ENCODE data around the gene HMGB2.

The HMGB2 gene

GRCh38 chr4:173334085-173334890, at the start of gene HMGB2:
Gene HMGB2, minus strand, starts transcription at chr4:173334358. Its CDS starts 709 bp downstream, at chr4:173333649.
- no peak for TF ChIP-seq CTCF (IDR thresholded peaks at IDR 0.05; ENCODE audit: low read depth, low read length)
- DNase-seq (ENCODE audit: extremely low read depth, low read depth): peak; percentile 100

DNA sequence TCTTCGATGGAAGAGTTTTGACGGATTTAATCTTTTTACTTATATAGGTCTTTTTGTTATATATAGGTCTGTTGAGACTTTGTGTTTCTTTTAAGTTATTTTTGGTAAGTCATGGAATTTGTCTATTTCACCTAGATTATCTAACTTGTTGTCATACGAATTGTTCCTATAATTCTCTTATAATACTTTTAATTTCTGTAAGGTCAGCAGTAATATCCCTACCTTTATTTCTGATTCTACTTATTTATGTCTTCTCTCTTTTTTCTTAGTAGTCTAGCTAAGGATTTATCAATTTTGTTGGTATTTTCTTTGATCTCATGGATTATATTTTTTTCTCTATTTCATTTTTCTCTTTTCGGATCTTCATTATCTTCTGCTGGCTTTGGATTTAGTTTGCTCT, 48.2 kb upstream of the HMGB2 start:
- no peak for TF ChIP-seq CTCF (IDR thresholded peaks at IDR 0.05; ENCODE audit: low read depth, low read length)
- DNase-seq (ENCODE audit: extremely low read depth, low read depth): no peak

DNA sequence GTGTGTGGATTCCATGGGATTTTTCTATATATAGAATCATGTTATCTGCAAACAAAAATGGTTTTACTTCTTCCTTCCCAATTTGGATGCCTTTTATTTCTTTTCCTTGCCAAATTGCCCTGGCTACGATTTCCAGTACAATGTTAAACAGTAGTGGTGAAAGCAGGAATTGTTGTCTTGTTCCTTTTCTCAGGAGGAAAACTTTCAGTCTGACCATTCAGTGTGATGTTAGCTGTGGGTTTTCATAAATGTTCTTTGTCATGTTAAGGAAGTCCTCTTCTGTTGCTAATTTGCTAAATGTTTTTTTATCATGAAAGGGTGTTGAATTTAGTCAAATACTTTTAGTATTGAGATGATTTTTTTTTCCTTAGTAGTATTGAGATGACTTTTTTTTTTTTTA, 47.5 kb upstream of the HMGB2 start:
- TF ChIP-seq CTCF (IDR thresholded peaks at IDR 0.05; ENCODE audit: low read depth, low read length): no peak
- no peak for DNase-seq (ENCODE audit: extremely low read depth, low read depth)

GRCh38 chr4:173380987-173381386, 46.8 kb upstream of the HMGB2 start:
- TF ChIP-seq CTCF (IDR thresholded peaks at IDR 0.05; ENCODE audit: low read depth, low read length): no peak
- DNase-seq (ENCODE audit: extremely low read depth, low read depth): no peak

DNA sequence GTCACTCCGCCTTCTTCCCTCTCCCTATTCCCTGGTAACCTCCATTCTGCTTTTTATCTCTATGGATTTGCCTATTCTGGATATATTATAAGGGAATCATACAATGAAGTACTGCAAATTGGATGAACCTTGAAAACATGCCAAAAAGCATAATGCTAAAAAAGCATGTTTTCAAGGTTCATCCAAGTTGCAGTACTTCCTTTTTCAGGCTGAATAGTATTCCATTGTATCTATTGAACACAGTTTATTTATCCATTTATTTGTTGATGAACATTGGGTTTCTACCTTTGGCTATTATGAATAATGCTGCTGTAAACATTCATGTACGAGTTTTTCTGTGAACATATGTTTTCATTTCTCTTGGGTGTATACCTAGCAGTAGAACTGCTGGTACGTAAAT, 45.8 kb upstream of the HMGB2 start:
- TF ChIP-seq CTCF (IDR thresholded peaks at IDR 0.05; ENCODE audit: low read depth, low read length): no peak
- no peak for DNase-seq (ENCODE audit: extremely low read depth, low read depth)

DNA sequence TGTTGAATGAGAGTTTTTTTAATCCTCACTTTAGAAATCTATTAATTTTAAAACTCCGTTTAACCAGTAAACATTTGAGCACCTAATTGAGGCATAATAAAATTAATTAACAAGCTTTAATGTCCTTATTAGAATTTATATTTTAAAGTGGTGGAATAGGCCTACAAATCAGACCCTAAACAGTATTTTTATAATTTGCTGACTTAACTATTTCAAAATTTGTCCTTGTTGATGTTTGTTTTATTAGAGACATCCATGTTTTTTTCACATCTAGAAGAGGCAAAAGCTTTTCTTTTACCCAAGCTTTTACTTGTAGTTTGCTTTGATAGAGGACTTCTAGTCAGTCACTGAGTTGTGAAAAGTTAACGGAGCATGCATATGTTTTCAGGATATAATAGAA, 40.4 kb upstream of the HMGB2 start:
- DNase-seq (ENCODE audit: extremely low read depth, low read depth): no peak
- no peak for TF ChIP-seq CTCF (IDR thresholded peaks at IDR 0.05; ENCODE audit: low read depth, low read length)

DNA sequence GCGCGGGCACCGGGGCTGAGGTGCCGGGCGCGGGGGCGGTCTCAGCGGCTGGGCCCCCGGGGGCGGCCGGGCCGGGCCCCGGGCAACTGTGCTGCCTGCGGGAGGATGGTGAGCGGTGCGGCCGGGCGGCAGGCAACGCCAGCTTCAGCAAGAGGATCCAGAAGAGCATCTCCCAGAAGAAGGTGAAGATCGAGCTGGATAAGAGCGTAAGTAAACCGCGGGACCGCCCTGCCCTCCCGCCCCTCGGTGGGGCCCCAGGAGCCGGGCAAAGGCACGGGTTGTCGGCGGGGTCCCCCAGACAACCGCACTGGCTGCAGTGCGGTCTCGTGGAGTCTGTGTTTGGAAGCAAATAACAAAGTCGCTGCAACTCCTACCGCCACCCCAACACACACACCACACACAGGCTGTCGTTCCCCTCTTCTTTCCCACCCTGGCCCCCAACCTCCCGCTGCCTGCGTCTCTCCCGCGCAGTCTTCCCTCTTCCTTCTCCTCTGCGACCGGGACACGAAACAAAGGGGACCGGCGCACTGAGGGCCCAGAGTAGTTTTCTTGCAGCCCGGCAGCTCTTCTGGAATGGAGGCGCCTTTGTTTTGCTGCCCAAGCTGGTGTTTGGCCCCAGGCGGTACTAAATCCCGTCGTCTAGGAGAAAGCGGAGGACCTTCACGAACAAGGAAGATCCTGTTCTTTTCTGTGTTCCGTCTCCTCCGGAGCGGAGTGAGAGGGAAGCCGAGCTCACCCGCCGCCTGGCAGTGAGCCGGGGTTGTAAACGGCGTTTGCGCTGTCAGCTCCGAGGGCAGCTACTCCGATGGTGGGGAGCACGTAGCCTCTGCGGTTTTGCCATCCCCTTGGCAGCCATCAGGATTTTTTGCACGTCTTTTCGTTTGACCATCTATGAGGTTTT, 37.4 kb upstream of the HMGB2 start:
- TF ChIP-seq CTCF (IDR thresholded peaks at IDR 0.05; ENCODE audit: low read depth, low read length): no peak
- DNase-seq (ENCODE audit: extremely low read depth, low read depth): no peak

Measured in AG09319 (cell line).